ENCODE results near the gene PILRB. TPM values are rescaled to one million over a fixed set of nuclear protein-coding genes. Genes with fewer than 3 reads are reported as not detected.

Gene PILRB
- polyA plus RNA-seq, 3 donors = 1.7 to 62.6 (median 2.2) TPM

DNA sequence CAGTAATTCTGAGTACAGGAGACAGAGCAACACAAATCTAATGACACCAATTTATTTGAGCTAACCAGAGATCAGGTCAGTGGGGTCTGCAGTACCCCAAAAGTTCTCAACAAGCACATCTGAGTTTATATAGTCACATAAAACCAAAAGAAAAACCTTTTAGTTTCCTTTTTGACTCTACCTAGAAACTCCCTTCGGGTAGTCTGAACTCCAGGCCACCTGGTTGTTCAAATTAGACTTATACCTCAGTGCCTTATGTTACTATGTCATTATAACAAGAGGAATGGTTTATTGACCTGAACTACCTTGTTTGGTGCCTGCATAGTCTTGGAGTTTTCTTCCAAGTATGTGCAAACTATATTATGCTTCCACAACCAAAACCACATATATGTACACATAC, 56.0 kb downstream of the PILRB start:
- Mint-ChIP-seq H3K4me3 (no peak overlapping the region), H3K4me1 (peaks cover 10% of the 10 kb centered on the region), H3K27me3 (ENCODE audit: low read depth in 3 of 3) (peaks cover 0 to 4% (median 0%) of the 10 kb centered on the region in 3 donors), H3K27ac (peak overlapping the region in 1 of 7 donors; percentile 49), H3K9me3 (no peaks in the 10 kb centered on the region), H3K36me3 (peaks cover 47 to 52% of the 10 kb centered on the region in 2 donors)
- Histone ChIP-seq H3K4me2 (replicated peaks; ENCODE audit: extremely low read depth, low read length, poor library complexity, severe bottlenecking) (no peak overlapping the region), H3K36me3 (replicated peaks in 1 of 2; ENCODE audit: control insufficient read depth in 1 of 2, insufficient read depth in 2 of 2, low read length in 2 of 2) (peaks cover 23 to 85% of the 10 kb centered on the region in 2 donors), H4K20me1 (ENCODE audit: insufficient read depth, low read length) (peaks cover 36% of the 10 kb centered on the region), H3K9ac (ENCODE audit: insufficient read depth, low read length, poor library complexity, severe bottlenecking) (no peak overlapping the region), H3K27me3 (ENCODE audit: control insufficient read depth in 2 of 2, insufficient read depth in 2 of 2, low read length in 2 of 2) (no peaks in the 10 kb centered on the region), H3K9me3 (replicated peaks in 1 of 2; ENCODE audit: control insufficient read depth in 1 of 2, insufficient read depth in 1 of 2, low read length in 2 of 2) (no peaks in the 10 kb centered on the region), H3K27ac (ENCODE audit: low read depth in 1 of 2, low read length in 2 of 2) (peak overlapping the region in 1 of 2 donors; percentile 21), H3K4me1 (ENCODE audit: control insufficient read depth in 1 of 2, insufficient read depth in 2 of 2, low read length in 2 of 2) (peaks cover 10 to 14% of the 10 kb centered on the region in 2 donors), H3K79me2 (ENCODE audit: insufficient read depth, low read length) (no peaks in the 10 kb centered on the region), H3K4me3 (replicated peaks in 1 of 3; ENCODE audit: low read depth in 2 of 3, low read length in 3 of 3) (no peak overlapping the region), H2AFZ (ENCODE audit: insufficient read depth, low read depth, low read length, poor library complexity, severe bottlenecking) (no peak overlapping the region)
- no peak for DNase-seq
- no peak for TF ChIP-seq CTCF (IDR thresholded peaks at IDR 0.05)
- intact Hi-C loops (cut with micrococcal nuclease) = loop anchor here in 1 of 2 donors (5.0 kb wide), 2 partner anchors 37 to 277 kb away; no protein-coding TSS in a partner anchor
- whole genome bisulfite sequencing (ENCODE audit: insufficient coverage) = no CpG with 5 or more reads among the region's 1 CpG

- Histone ChIP-seq H3K36me3 (replicated peaks in 1 of 2; ENCODE audit: control insufficient read depth in 1 of 2, insufficient read depth in 2 of 2, low read length in 2 of 2) (peaks cover 32 to 85% of the 10 kb centered on the region in 2 donors), H3K27me3 (ENCODE audit: control insufficient read depth in 2 of 2, insufficient read depth in 2 of 2, low read length in 2 of 2) (no peaks in the 10 kb centered on the region), H3K4me1 (ENCODE audit: control insufficient read depth in 1 of 2, insufficient read depth in 2 of 2, low read length in 2 of 2) (peaks cover 10 to 14% of the 10 kb centered on the region in 2 donors), H3K9ac (ENCODE audit: insufficient read depth, low read length, poor library complexity, severe bottlenecking) (no peak overlapping the region), H3K9me3 (replicated peaks in 1 of 2; ENCODE audit: control insufficient read depth in 1 of 2, insufficient read depth in 1 of 2, low read length in 2 of 2) (no peaks in the 10 kb centered on the region), H3K79me2 (ENCODE audit: insufficient read depth, low read length) (no peaks in the 10 kb centered on the region), H3K4me2 (replicated peaks; ENCODE audit: extremely low read depth, low read length, poor library complexity, severe bottlenecking) (no peak overlapping the region), H3K27ac (ENCODE audit: low read depth in 1 of 2, low read length in 2 of 2) (no peak overlapping the region), H4K20me1 (ENCODE audit: insufficient read depth, low read length) (peaks cover 21% of the 10 kb centered on the region), H3K4me3 (replicated peaks in 1 of 3; ENCODE audit: low read depth in 2 of 3, low read length in 3 of 3) (no peak overlapping the region), H2AFZ (ENCODE audit: insufficient read depth, low read depth, low read length, poor library complexity, severe bottlenecking) (no peak overlapping the region)
- intact Hi-C loops (cut with micrococcal nuclease) = no loop called here
- Mint-ChIP-seq H3K27me3 (ENCODE audit: low read depth in 3 of 3) (peaks cover 0 to 6% (median 0%) of the 10 kb centered on the region in 3 donors), H3K9me3 (no peaks in the 10 kb centered on the region), H3K36me3 (peaks cover 60 to 65% of the 10 kb centered on the region in 2 donors), H3K27ac (peak overlapping the region in 1 of 7 donors; percentile 31), H3K4me3 (no peak overlapping the region), H3K4me1 (peaks cover 12% of the 10 kb centered on the region)
- WGBS (ENCODE audit: insufficient coverage) = 100% methylated on average over 3 of the region's 5 CpGs
- DNase-seq = no peak
- TF ChIP-seq CTCF (IDR thresholded peaks at IDR 0.05) = no peak
Measured at GRCh38 chr7:100415448-100415847, 57.5 kb downstream of the PILRB start.

Small RNA genes lying within 50 kb of the gene (small RNA-seq; reads per million reads assigned to genes)
- gene RF00019 (ENCODE audit: insufficient read length, low read depth) = not detected

Other genes starting within 250 kb of the PILRB start
- 10 to 100 TPM in 2 of 3 donors, 1 to 10 TPM in 1; 9.6 to 28.9 (median 11.0) TPM for gene TAF6, start 238.8 kb upstream of the PILRB start, polyA plus RNA-seq
- gene CNPY4, start 238.5 kb upstream of the PILRB start, polyA plus RNA-seq = 1 to 10 TPM; 6.2 to 6.8 (median 6.2) TPM
- under 1 TPM; 0.57 to 0.81 (median 0.59) TPM for gene MBLAC1, start 231.2 kb upstream of the PILRB start, polyA plus RNA-seq
- gene LAMTOR4, start 209.2 kb upstream of the PILRB start, polyA plus RNA-seq = 100 to 1,000 TPM; 533 to 754 (median 621) TPM
- gene TRAPPC14, start 199.4 kb upstream of the PILRB start, polyA plus RNA-seq = 10 to 100 TPM in 1 of 3 donors, 1 to 10 TPM in 2; 1.0 to 38.4 (median 1.6) TPM
- under 1 TPM in 1 of 3 donors, not detected in 2; 0.31 TPM for gene GAL3ST4, start 189.5 kb upstream of the PILRB start, polyA plus RNA-seq
- gene GPC2, start 180.7 kb upstream of the PILRB start, polyA plus RNA-seq = under 1 TPM in 1 of 3 donors, not detected in 2; 0.91 TPM
- gene STAG3, start 180.2 kb upstream of the PILRB start, polyA plus RNA-seq = under 1 TPM in 2 of 3 donors, not detected in 1; 0.39 TPM
- under 1 TPM in 2 of 3 donors, not detected in 1; 0.27 to 0.38 TPM for gene PVRIG, start 138.2 kb upstream of the PILRB start, polyA plus RNA-seq
- 1 to 10 TPM in 1 of 3 donors, under 1 TPM in 1, not detected in 1; 0.58 to 1.2 TPM for gene SPDYE3, start 50.4 kb upstream of the PILRB start, polyA plus RNA-seq
- 100 to 1,000 TPM; 316 to 491 (median 364) TPM for gene PILRA, start 15.4 kb downstream of the PILRB start, polyA plus RNA-seq
- gene ZCWPW1, start 70.6 kb downstream of the PILRB start, polyA plus RNA-seq = 1 to 10 TPM in 2 of 3 donors, under 1 TPM in 1; 0.60 to 1.9 (median 1.2) TPM
- 10 to 100 TPM in 1 of 3 donors, 1 to 10 TPM in 2; 2.9 to 43.2 (median 3.3) TPM for gene MEPCE, start 71.7 kb downstream of the PILRB start, polyA plus RNA-seq
- gene PPP1R35, start 78.4 kb downstream of the PILRB start, polyA plus RNA-seq = 10 to 100 TPM in 2 of 3 donors, 1 to 10 TPM in 1; 8.1 to 35.0 (median 14.6) TPM
- 1 to 10 TPM in 1 of 3 donors, under 1 TPM in 1, not detected in 1; 0.40 to 2.5 TPM for gene SPACDR, start 106.1 kb downstream of the PILRB start, polyA plus RNA-seq
- gene TSC22D4, start 121.1 kb downstream of the PILRB start, polyA plus RNA-seq = 10 to 100 TPM; 23.8 to 91.5 (median 26.3) TPM
- gene NYAP1, start 125.8 kb downstream of the PILRB start, polyA plus RNA-seq = not detected
- gene AGFG2, start 181.1 kb downstream of the PILRB start, polyA plus RNA-seq = 1 to 10 TPM; 1.3 to 1.8 (median 1.8) TPM
- 10 to 100 TPM in 1 of 3 donors, not detected in 2; 67.2 TPM for gene SAP25, start 215.8 kb downstream of the PILRB start, polyA plus RNA-seq
- gene LRCH4, start 228.0 kb downstream of the PILRB start, polyA plus RNA-seq = 100 to 1,000 TPM; 132 to 286 (median 134) TPM
- gene FBXO24, start 228.2 kb downstream of the PILRB start, polyA plus RNA-seq = 1 to 10 TPM in 1 of 3 donors, under 1 TPM in 2; 0.42 to 1.2 (median 0.69) TPM
- 1 to 10 TPM in 1 of 3 donors, under 1 TPM in 2; 0.18 to 3.1 (median 0.58) TPM for gene PCOLCE, start 244.2 kb downstream of the PILRB start, polyA plus RNA-seq